Kidney (tissue), 14 donors: ENCODE results near the gene ANAPC2. TPM values are rescaled to one million over a fixed set of nuclear protein-coding genes. Genes with fewer than 3 reads are reported as not detected.

Experiments
- DNase-seq, 5 donors: peaks; one replicate each; pipeline ENCODE4 v3.0.0-alpha.2; 2013 to 2020
- FAIRE-seq: peaks from 2 replicates; lab custom pipeline; 2012; peaks lifted over from hg19 to GRCh38; lab: Jason Lieb, UNC
- H3K27ac ChIP-seq, 2 donors: one replicate each; pipeline ENCODE4 v1.7.0; 2013; ENCODE audit warnings: low read depth in 2 of 2, low read length in 2 of 2, inconsistent platforms in 1 of 2
- H3K27me3 ChIP-seq: one replicate; pipeline ENCODE4 v1.7.1; 2013; ENCODE audit warnings: low read length, inconsistent platforms; ENCODE audit not compliant: control insufficient read depth, insufficient read depth
- H3K36me3 ChIP-seq, 3 donors: one replicate each; pipeline versions ENCODE4 v1.7.0 to v1.7.1; 2013; ENCODE audit warnings: low read length in 3 of 3, control low read depth in 1 of 3, inconsistent platforms in 1 of 3; ENCODE audit not compliant: insufficient read depth in 3 of 3, control insufficient read depth in 2 of 3
- H3K4me1 ChIP-seq, 3 donors: one replicate each; pipeline versions ENCODE4 v1.7.0 to v1.7.1; 2013; ENCODE audit warnings: low read length in 3 of 3, inconsistent platforms in 1 of 3, low read depth in 1 of 3; ENCODE audit not compliant: control insufficient read depth in 2 of 3, insufficient read depth in 2 of 3
- H3K4me3 ChIP-seq, 3 donors: one replicate each; pipeline versions ENCODE4 v1.7.0 to v1.8.1; 2013; ENCODE audit warnings: low read length in 3 of 3, control low read depth in 1 of 3, inconsistent platforms in 1 of 3
- H3K9ac ChIP-seq, 3 donors: one replicate each; pipeline versions ENCODE4 v1.7.0 to v1.7.1; 2013; ENCODE audit warnings: low read length in 3 of 3, control low read depth in 1 of 3, inconsistent platforms in 1 of 3
- H3K9me3 ChIP-seq, 3 donors: one replicate each; pipeline versions ENCODE4 v1.7.0 to v1.7.1; 2013; ENCODE audit warnings: low read length in 3 of 3, control low read depth in 1 of 3, inconsistent platforms in 1 of 3; ENCODE audit not compliant: control insufficient read depth in 2 of 3, insufficient read depth in 1 of 3
- intact Hi-C: fragments of 100-400 bp; cut with DNase I; formaldehyde crosslinking; loops from one replicate; pipeline ENCODE4 v1.11.1; 2022
- polyA plus RNA-seq: library from polyadenylated mRNA; stranded (reverse); fragments of 350-450 nt; fragmentation: Illumina TruSeq; extraction: RNeasy Lipid Tissue Mini Kit (QIAGEN cat#74804); gene quantifications from one replicate; pipeline ENCODE4 v1.2.3, GENCODE V29; 2014; ENCODE audit warnings: low read depth, low replicate concordance; ENCODE audit not compliant: insufficient read depth
- total RNA-seq: library from RNA; stranded (reverse); fragmentation: NEBNext Ultra II Directional; extraction: Animal tissue kit (Norgen Biotek cat#: 25700); gene quantifications from one replicate; pipeline ENCODE4 v1.2.1, GENCODE V29; 2021
- TF ChIP-seq, protein P1 (sequence below): IDR thresholded peaks from 3 replicates; pipeline ENCODE4 v1.5.1; 2012; ENCODE audit warnings: mild to moderate bottlenecking, moderate library complexity, borderline replicate concordance; ENCODE audit not compliant: insufficient read depth; ENCODE audit errors: extremely low read depth
- donor health status: control.
- donor health status: control.
- donor health status: control.
- donor health status: control.
- donor health status: control.
- donor health status: DM: yes; HTN: yes; CAD: no.
- donor health status: Normal renal cell carcinoma (clear cell type).

ANAPC2 gene
- total and polyA plus RNA-seq, 2 donors from 2014 or later: 19.9 to 57.2 TPM

DNA sequence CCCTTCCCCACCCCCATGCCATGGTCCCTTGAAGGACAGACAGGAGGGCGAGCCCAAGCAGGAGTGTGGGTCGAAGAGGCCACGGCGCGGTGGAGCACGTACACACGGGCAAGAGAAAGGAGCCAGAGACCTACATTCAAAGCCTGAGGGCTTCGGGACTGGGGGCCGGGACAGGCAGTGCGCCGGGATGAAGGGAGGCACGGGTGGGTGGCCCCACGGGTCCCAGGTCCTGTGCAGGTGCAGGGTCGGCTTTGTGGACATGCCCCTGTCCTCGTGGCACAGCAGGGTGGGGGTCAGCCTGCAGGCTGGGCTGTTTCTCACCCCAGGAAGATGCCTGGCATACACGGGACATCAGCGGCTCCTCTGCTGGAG lies 28.3 kb downstream of the ANAPC2 start:
- peaks cover 36% of the 10 kb centered on the region for H3K27me3 ChIP-seq

DNA sequence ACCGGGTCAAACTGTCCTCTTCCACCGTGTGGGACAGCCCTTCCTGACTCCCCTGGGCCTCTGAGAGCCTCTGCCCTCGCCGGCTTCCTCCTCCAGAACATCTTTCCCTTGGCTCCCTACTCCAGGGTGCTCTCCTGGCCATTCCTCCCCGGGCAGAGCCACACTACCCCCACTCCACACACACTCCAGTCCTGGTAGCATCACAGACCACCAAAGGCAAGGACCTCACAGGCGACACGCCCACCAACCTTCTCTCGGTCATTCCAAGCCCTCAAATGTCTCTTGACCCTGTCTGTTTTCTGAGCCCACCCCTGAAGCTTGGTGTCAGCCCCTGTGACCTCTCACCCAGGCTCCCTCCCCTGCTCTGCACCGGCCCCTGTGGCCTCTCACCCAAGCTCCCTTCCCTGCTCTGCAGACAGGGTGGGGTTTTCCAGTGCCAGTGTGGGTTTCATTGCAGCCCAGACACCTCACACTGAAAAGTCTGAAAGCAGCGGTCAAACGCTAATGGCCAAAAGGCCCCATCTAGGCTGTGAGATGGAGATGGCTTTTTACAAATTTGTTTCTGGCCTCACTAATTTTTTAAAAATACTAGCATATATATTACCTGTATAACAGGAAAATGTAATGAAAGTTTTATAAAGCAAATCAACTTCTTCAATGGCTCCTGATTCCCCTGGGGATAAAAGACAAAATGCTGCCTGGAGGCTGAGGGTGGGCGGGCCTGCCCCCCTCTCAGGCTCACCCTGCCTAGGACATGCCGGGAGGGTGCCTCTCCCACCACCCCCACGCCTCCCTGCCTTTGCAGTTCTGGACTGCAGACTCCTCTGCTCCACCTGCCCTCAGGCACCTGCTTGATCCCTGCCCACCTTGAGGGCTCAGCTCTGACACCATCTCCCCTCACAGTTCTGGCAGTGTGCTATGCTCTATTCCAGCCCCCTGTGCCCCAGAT lies 29.0 kb downstream of the ANAPC2 start:
- Histone ChIP-seq H3K4me1 (peaks cover 0 to 6% (median 0%) of the 10 kb centered on the region in 3 donors), H3K27ac (no peak overlapping the region), H3K9me3 (no peaks in the 10 kb centered on the region), H3K9ac (no peak overlapping the region), H3K27me3 (peaks cover 29% of the 10 kb centered on the region), H3K4me3 (no peak overlapping the region), H3K36me3 (no peaks in the 10 kb centered on the region)
- intact Hi-C loops: no loop called here
- DNase-seq (no peak), FAIRE-seq (no peak)
- TF ChIP-seq, protein P1, sequence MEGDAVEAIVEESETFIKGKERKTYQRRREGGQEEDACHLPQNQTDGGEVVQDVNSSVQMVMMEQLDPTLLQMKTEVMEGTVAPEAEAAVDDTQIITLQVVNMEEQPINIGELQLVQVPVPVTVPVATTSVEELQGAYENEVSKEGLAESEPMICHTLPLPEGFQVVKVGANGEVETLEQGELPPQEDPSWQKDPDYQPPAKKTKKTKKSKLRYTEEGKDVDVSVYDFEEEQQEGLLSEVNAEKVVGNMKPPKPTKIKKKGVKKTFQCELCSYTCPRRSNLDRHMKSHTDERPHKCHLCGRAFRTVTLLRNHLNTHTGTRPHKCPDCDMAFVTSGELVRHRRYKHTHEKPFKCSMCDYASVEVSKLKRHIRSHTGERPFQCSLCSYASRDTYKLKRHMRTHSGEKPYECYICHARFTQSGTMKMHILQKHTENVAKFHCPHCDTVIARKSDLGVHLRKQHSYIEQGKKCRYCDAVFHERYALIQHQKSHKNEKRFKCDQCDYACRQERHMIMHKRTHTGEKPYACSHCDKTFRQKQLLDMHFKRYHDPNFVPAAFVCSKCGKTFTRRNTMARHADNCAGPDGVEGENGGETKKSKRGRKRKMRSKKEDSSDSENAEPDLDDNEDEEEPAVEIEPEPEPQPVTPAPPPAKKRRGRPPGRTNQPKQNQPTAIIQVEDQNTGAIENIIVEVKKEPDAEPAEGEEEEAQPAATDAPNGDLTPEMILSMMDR: no peak

More for the DNA sequence above, 28.3 kb downstream of the ANAPC2 start:
- Histone ChIP-seq H3K4me1 (peaks cover 0 to 6% (median 0%) of the 10 kb centered on the region in 3 donors), H3K27ac (no peak overlapping the region), H3K4me3 (no peak overlapping the region), H3K9me3 (no peaks in the 10 kb centered on the region), H3K36me3 (no peaks in the 10 kb centered on the region), H3K9ac (no peak overlapping the region)
- no peak for DNase-seq
- FAIRE-seq: no peak
- intact Hi-C loops: no loop called here
- TF ChIP-seq, protein P1: no peak

DNA sequence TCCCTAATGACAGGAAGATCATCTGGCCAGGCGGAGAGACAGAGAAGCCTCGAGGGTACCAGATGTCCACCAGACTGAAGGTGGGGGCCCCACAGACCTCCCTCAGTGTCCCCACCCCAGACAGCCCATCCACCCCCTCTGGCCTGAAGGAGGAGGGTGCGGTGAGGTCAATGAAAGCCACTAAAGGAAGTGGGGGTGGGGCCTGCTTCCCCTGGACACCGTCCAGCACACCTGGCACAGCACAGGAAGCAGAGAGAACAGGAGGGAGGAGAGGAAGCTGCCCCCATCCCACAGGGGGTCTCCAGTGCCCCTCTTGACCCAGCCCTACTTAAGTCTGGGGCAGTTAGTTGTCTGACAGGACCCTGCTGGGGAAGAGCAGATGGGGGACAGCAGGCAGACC lies 29.7 kb downstream of the ANAPC2 start:
- no peak for DNase-seq
- TF ChIP-seq, protein P1: no peak
- FAIRE-seq: no peak
- Histone ChIP-seq H3K27me3 (peaks cover 23% of the 10 kb centered on the region), H3K9ac (no peak overlapping the region), H3K4me1 (peaks cover 0 to 6% (median 0%) of the 10 kb centered on the region in 3 donors), H3K36me3 (no peaks in the 10 kb centered on the region), H3K4me3 (no peak overlapping the region), H3K9me3 (no peaks in the 10 kb centered on the region), H3K27ac (no peak overlapping the region)
- intact Hi-C loops: no loop called here
